Measurements from ENCODE around the gene OTOG. TPM values are rescaled to one million over a fixed set of nuclear protein-coding genes. Genes with fewer than 3 reads are reported as not detected.

Gene OTOG
- total RNA-seq, 1 donor from 2014 or later, result not detected

DNA sequence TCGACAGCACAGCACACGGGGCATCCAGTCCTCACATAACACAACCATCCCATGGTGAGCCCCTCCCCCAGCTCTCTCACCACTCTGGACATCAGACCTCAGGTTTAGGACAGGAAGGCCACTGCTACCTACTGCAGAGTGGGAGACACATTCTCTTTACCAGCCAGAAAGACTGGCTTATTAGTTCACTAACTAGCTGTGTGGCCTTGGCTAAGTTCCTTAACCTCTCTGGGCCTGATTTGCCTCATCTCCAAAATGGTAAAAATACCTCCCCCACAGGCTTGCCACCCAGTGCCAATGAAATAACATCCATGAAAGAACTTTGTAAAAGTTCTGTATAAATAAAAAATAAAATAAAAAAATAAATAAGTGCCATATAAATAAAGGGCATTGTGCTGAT lies 35.0 kb upstream of the OTOG start:
- no peak for TF ChIP-seq POLR2A (IDR thresholded peaks at IDR 0.05)
- TF ChIP-seq POLR2AphosphoS5 (IDR thresholded peaks at IDR 0.05; ENCODE audit: insufficient read depth in 1 of 2, low read depth in 1 of 2), result no peak
- TF ChIP-seq, protein P1, sequence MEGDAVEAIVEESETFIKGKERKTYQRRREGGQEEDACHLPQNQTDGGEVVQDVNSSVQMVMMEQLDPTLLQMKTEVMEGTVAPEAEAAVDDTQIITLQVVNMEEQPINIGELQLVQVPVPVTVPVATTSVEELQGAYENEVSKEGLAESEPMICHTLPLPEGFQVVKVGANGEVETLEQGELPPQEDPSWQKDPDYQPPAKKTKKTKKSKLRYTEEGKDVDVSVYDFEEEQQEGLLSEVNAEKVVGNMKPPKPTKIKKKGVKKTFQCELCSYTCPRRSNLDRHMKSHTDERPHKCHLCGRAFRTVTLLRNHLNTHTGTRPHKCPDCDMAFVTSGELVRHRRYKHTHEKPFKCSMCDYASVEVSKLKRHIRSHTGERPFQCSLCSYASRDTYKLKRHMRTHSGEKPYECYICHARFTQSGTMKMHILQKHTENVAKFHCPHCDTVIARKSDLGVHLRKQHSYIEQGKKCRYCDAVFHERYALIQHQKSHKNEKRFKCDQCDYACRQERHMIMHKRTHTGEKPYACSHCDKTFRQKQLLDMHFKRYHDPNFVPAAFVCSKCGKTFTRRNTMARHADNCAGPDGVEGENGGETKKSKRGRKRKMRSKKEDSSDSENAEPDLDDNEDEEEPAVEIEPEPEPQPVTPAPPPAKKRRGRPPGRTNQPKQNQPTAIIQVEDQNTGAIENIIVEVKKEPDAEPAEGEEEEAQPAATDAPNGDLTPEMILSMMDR (IDR thresholded peaks at IDR 0.05), result no peak
- intact Hi-C loops (cut with DNase I), result no loop called here
- Histone ChIP-seq H3K36me3 (no peaks in the 10 kb centered on the region), H3K4me3 (no peak overlapping the region), H3K4me1 (no peaks in the 10 kb centered on the region), H3K9me3 (no peaks in the 10 kb centered on the region), H3K27me3 (no peaks in the 10 kb centered on the region), H3K27ac (no peak overlapping the region)
- no peak for DNase-seq (ENCODE audit: extremely low spot score in 2 of 2)

DNA sequence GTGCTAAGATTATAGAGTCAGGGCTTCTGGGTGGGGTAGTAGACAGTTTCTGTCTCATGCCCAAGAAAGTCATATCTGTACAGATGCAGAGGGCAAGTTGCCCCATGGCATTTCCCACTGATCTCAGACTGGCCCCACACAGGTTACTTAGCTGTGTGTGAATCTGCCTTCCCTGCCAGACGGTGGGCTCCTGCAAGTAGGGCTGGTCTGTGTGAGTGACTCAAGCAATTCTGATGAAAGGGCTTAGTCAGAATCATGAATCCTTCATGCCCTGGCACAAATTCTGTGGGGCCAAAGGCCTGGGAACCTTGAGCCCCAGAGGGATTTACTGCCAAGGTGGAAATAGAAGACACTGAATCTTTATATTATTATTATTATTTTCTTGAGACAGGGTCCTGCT lies 33.2 kb upstream of the OTOG start:
- Histone ChIP-seq H3K36me3 (no peaks in the 10 kb centered on the region), H3K4me1 (no peaks in the 10 kb centered on the region), H3K4me3 (no peak overlapping the region), H3K27me3 (no peaks in the 10 kb centered on the region), H3K27ac (no peak overlapping the region), H3K9me3 (no peaks in the 10 kb centered on the region)
- DNase-seq (ENCODE audit: extremely low spot score in 2 of 2), result no peak
- intact Hi-C loops (cut with DNase I), result no loop called here
- TF ChIP-seq POLR2A (IDR thresholded peaks at IDR 0.05) (no peak), POLR2AphosphoS5 (IDR thresholded peaks at IDR 0.05; ENCODE audit: insufficient read depth in 1 of 2, low read depth in 1 of 2) (no peak)
- TF ChIP-seq, protein P1 (IDR thresholded peaks at IDR 0.05), result no peak

DNA sequence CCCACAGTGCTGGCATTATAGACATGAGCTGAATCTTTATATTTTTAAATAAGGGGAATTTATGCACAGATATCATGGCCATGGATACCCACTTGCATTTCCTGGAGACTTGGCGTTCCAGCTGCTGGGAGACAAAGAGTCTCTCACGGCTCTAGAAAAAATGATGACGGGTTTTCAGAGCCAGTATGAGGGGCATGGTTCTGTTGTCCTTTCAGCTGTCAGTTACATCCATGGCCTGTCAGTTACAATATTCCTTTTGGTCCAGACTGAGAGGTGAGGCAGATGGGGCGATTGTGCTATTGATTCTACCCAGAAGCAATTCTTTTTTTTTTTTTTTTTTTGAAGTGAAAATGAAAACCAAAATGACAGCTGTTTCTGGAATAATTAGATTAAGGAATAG lies 32.6 kb upstream of the OTOG start:
- no peaks in the 10 kb centered on the region for H3K36me3 ChIP-seq
- intact Hi-C loops (cut with DNase I), result no loop called here
- H3K9me3 ChIP-seq, result no peaks in the 10 kb centered on the region
- TF ChIP-seq POLR2A (IDR thresholded peaks at IDR 0.05), result no peak
- TF ChIP-seq, protein P1 (IDR thresholded peaks at IDR 0.05), result no peak
- no peak for TF ChIP-seq POLR2AphosphoS5 (IDR thresholded peaks at IDR 0.05; ENCODE audit: insufficient read depth in 1 of 2, low read depth in 1 of 2)
- DNase-seq (ENCODE audit: extremely low spot score in 2 of 2), result no peak
- no peak overlapping the region for H3K4me3 ChIP-seq
- H3K27me3 ChIP-seq, result no peaks in the 10 kb centered on the region
- H3K4me1 ChIP-seq, result no peaks in the 10 kb centered on the region
- no peak overlapping the region for H3K27ac ChIP-seq

DNA sequence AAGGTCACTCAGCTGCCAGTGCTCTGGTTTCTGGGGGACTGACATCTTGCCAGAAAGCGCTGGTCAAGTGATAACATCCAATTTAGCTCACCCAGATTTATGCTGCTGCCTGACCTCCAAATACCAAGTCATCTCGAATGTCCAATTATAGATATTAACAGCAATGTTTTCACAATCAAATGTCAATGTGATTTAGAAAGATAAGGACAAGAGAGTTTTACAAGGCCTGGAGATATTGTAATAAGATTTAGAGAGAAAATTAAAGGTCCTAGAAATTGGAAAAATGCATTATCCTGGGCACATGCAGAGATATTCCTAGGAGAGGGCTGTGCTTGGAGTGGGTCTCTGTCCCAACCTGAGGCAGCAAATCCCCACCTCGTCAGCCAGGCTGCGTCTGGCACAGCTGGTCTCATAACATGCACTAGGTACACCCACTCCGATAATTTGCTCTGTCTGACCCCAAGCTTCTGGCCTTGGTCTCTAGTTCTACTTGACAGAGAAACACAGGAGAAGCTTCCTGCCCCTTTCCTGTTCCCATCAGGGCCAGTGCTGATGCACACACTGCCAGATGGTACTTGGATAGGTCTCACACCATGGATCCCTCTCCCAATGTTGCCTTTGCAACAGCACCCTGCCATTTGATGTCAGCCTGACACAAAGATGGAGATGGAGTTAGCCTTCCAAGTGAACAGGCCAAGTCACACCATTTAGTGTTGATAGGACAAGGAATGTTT lies 31.4 kb upstream of the OTOG start:
- no peaks in the 10 kb centered on the region for H3K27me3 ChIP-seq
- H3K4me3 ChIP-seq, result no peak overlapping the region
- no peak for DNase-seq (ENCODE audit: extremely low spot score in 2 of 2)
- H3K27ac ChIP-seq, result no peak overlapping the region
- H3K36me3 ChIP-seq, result no peaks in the 10 kb centered on the region
- H3K9me3 ChIP-seq, result no peaks in the 10 kb centered on the region
- TF ChIP-seq POLR2AphosphoS5 (IDR thresholded peaks at IDR 0.05; ENCODE audit: insufficient read depth in 1 of 2, low read depth in 1 of 2) (no peak), POLR2A (IDR thresholded peaks at IDR 0.05) (no peak)
- TF ChIP-seq, protein P1 (IDR thresholded peaks at IDR 0.05), result no peak
- intact Hi-C loops (cut with DNase I), result no loop called here
- no peaks in the 10 kb centered on the region for H3K4me1 ChIP-seq

DNA sequence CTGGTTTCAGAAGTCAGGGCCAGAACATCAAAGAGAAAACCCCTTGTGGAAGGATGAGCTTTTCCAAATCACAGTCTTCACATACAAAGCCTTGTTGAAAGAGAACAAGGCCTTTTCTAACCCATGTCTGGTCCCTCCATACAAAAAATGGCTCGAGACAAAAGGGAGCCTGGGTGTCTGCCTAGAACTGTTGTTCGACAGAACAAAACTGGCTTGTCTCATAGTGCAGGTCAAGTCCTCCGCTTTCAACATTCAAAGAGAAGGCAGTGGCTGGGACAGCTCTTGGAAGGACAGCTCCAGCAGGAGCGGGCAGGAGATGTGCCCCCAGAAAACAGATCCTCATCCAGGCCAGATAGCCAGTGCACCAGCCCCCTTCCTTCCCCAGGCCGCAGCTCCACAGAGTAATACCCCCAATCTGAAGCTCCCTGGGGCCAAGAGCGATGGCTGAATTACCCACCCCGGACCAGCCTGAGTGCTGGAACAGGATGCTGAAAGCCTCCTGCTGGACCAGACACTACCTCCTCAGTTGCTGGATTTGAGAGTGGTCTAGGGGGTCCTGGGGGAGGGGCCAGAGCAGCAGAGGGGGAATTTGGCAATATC lies 30.4 kb upstream of the OTOG start:
- intact Hi-C loops (cut with DNase I), result no loop called here

More for the DNA sequence above, 30.4 kb upstream of the OTOG start:
- H3K9me3 ChIP-seq, result no peaks in the 10 kb centered on the region
- H3K4me1 ChIP-seq, result no peaks in the 10 kb centered on the region
- no peak overlapping the region for H3K27ac ChIP-seq
- no peak overlapping the region for H3K4me3 ChIP-seq
- no peaks in the 10 kb centered on the region for H3K36me3 ChIP-seq
- TF ChIP-seq, protein P1 (IDR thresholded peaks at IDR 0.05), result no peak
- no peak for TF ChIP-seq POLR2A (IDR thresholded peaks at IDR 0.05)
- no peak for TF ChIP-seq POLR2AphosphoS5 (IDR thresholded peaks at IDR 0.05; ENCODE audit: insufficient read depth in 1 of 2, low read depth in 1 of 2)
- DNase-seq (ENCODE audit: extremely low spot score in 2 of 2), result no peak
- H3K27me3 ChIP-seq, result no peaks in the 10 kb centered on the region

Data from vagina (tissue), 2 donors.